Non-pigmented ciliary epithelial cell (primary cell): ENCODE measurements around the gene SYNGAP1.

Experiments
- DNase-seq: peaks from one replicate; pipeline ENCODE4 v3.0.0-alpha.2; 2010; ENCODE audit warnings: low read depth

The SYNGAP1 gene

DNA sequence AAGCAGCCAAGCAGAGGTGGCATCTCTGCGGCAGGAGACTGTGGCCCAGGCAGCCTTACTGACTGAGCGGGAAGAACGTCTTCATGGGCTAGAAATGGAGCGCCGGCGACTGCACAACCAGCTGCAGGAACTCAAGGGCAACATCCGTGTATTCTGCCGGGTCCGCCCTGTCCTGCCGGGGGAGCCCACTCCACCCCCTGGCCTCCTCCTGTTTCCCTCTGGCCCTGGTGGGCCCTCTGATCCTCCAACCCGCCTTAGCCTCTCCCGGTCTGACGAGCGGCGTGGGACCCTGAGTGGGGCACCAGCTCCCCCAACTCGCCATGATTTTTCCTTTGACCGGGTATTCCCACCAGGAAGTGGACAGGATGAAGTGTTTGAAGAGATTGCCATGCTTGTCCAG, 15.0 kb upstream of the SYNGAP1 start:
- DNase-seq, result no peak

- DNase-seq, result no peak
These were observed 14.4 kb upstream of the SYNGAP1 start for GRCh38 chr6:33405386-33405940.

DNA sequence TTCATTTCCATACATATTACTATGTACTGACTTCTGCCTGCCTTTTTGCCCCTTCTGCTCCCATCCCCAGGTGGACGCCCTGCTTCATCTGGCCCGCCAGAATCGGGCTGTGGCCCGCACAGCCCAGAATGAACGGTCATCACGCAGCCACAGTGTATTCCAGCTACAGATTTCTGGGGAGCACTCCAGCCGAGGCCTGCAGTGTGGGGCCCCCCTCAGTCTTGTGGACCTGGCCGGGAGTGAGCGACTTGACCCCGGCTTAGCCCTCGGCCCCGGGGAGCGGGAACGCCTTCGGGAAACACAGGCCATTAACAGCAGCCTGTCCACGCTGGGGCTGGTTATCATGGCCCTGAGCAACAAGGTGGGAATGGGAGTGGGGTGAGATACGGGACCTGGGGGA, 13.7 kb upstream of the SYNGAP1 start:
- no peak for DNase-seq

DNA sequence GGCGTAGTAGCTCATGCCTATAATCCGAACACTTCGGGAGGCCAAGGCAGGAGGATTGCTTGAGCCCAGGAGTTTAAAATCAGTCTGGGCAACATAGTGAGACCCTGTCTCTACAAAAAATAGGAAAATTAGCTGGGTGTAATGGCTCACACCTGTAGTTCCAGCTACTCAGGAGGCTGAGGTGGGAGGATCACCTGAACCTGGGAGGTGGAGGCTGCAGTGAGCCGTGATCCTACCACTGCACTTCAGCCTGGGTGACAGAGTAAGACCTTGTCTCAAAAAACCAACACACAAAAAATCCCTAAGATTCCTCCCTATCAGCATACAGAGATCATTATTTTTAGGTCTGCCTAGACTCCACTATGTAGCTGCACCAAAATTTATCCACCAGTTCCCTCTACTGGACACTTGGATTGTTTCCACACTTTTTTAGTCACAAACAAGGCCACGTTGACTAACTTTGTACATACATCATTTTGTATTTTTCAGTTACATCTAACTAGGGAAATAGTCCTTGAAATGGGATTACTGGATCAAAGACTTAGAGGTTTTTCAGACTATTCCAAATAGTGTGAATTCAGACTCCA, 12.6 kb upstream of the SYNGAP1 start:
- DNase-seq, result no peak

- DNase-seq, result peak; percentile 77
These were observed 9.7 kb upstream of the SYNGAP1 start for GRCh38 chr6:33410050-33410710.

DNA sequence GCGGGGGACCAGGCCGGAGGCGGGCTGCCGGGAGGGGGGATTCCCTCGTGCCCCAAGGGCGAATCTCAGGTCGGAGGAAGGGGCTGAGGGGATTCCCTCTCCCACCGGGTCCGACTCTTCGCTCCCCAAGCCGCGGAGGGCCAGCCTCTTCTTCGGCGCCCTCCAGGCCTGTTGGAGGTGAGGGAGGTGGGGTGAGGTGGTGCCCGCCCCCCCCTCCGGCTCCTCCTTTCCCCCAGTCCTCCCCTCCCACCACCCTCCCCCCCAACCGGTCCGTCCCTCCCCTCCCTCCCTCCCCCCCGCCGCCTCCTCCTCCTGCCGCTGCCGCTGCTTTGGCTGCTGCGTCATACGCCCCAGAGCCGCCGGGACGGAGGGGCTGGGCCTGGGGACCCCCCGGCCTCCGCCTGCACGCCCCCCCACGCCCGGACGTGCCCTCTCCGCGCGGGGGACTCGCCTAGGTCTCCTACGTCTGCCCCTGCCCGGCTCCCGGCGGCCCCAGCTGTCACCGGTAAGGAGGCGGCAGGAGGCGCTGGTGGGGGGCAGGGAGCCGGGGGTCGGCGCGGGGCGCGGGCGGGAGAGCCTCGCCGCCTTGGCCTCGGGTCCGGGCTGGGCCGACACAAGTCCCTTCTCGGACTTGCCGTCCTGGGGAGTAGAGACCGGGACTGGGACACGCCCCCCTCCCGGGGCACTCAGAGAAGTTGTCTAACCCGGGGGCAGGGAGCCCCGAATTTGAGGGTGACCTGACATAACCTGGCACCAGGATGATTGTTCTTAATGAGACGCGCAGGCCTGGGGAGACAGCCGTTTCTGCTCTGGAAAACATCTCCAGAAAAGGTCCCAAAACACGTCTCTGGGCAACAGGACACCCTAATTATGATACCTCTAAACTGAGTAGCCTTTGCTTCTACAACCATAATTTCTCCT, 8.9 kb upstream of the SYNGAP1 start, which contains the start of gene PHF1:
PHF1 (plus strand) TSS at position 304 of the 921 bp plus-strand sequence. CDS start 1,250 bp downstream, outside the sequence.
- no peak for DNase-seq

- no peak for DNase-seq
These were observed 8.2 kb upstream of the SYNGAP1 start for GRCh38 chr6:33411632-33412005.

DNA sequence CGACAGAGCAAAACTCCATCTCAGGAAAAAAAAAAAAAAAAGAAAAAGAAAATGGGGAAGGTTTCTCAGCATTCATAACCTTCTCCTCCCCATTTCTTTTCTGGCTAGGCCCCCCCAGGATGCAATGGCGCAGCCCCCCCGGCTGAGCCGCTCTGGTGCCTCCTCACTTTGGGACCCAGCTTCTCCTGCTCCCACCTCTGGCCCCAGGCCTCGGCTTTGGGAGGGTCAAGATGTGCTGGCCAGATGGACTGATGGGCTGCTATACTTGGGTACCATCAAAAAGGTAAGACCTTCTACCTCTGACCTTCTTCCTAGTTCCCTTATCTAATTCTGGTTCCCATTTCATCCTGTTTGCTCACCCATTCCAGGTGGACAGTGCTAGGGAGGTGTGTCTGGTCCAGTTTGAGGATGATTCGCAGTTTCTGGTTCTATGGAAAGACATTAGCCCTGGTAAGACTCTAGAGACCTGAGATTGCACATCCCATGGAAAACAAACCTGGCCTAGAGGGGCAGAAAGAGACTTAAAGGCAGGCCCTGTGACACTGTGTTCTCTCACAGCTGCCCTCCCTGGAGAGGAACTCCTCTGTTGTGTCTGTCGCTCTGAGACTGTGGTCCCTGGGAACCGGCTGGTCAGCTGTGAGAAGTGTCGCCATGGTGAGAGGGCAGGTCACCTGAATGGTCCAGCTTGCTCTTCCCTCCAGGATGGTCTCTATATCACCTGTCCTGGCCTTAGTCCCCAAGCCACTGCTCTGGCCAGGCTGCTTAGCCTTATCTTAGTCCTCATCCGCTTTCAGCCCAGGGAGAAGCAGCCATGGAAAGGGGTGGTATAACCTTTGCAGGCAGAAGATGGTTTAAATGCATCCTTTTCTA, 7.5 kb upstream of the SYNGAP1 start:
- DNase-seq, result no peak

DNA sequence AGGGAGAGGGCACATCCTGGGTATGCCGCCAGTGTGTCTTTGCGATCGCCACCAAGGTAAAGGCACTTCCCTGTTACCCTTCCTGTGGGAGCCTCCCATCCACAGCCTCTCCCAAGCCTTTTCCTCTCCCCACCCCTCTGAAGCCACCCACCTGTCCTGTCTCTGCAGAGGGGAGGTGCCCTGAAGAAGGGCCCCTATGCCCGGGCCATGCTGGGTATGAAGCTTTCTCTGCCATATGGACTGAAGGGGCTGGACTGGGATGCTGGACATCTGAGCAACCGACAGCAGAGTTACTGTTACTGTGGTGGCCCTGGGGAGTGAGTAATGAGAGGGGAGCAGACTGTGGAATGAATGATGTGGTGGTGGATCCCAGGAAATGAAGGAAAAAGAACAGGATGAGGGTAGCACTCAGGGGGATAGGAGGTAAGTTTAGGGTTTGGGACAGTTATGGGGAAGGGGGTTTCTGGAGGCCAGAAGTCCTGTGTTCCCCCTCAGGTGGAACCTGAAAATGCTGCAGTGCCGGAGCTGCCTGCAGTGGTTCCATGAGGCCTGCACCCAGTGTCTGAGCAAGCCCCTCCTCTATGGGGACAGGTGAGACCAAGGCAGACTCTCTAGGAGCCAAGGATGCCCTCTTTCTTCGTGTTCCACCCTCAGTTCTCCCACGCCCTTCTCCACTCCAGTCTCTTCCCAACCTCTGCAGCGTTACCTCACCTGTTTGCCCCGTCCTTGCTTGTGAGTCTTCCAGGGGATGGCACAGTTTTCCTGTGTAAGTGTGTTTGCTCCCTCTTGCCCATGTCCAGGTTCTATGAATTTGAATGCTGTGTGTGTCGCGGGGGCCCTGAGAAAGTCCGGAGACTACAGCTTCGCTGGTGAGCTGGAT, 6.4 kb upstream of the SYNGAP1 start:
- no peak for DNase-seq

DNA sequence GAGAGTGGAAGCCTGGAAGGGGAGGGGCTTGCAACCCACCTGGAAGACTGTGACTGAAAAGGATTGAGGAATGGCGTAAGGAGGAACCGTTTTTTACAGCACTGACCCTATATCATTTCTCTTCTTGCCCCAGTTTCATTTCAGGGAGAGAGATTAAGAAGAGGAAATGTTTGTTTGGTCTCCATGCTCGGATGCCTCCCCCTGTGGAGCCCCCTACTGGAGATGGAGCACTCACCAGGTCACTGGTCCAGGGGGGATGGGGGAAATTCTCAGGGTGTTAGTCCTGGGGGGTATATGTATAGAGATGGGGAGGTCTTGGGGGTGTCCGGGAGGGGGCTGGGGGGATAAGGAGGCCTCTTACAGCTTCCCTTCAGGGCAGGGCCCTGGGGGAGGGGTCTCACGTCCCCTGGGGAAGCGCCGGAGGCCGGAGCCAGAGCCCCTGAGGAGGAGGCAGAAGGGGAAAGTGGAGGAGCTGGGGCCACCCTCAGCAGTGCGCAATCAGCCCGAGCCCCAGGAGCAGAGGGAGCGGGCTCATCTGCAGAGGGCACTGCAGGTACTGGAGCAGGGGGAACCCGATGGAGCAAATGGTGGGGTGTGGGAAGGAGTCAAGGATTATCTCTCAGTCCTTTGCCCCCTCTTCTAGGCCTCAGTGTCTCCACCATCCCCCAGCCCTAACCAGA, 5.1 kb upstream of the SYNGAP1 start:
- DNase-seq, result no peak

DNA sequence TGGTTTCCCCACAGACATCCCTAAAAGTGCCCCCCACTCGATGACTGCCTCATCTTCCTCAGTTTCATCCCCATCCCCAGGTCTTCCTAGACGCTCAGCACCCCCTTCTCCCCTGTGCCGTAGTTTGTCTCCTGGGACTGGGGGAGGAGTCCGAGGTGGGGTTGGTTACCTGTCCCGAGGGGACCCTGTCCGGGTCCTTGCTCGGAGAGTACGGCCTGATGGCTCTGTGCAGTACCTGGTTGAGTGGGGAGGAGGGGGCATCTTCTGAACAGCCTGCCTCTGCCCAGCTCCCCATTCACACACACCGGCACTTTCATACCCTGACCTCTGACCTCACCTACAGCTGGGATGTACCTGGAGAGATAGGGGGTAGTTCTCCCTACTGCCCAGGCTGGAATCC, 4.0 kb upstream of the SYNGAP1 start:
- DNase-seq, result no peak

- DNase-seq, result no peak
These were observed 3.3 kb upstream of the SYNGAP1 start for GRCh38 chr6:33416386-33417127.

DNA sequence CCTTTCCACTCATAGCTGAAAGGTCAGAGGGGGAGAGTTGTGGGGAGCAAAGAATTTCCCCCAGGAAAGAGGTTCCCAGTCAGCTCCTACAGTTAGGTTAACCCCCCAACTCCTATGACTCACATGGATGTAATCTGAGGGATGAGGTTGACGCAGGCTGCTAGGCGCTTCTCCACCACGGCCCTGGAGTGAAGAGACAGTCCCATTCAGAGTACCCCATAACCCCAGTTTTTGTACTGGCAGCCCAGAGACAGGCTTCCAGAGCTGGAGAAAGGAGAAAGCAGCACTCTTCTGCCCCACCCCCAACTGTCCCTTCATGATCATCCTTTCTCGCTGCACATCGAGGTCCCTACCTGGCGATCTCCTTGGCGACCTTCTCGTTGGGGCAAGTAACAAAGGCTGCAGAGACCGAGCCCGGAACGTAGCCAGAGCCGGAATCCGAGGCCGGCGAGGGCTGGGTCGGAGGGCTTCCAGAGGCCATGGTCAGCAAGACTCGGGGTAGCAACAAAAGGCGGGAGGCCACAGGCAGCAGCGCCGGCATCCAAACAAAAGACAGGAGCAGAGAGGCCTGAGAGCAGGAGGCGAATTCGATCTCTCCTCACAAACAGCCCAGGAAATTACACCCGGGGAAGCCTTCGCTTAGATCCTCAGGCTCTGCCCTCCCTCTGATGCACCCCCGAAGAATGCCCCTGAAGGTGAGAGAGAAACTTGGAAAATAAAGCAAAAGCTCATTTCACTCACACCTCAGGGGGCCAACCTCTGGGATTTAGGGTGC, 2.5 kb upstream of the SYNGAP1 start:
- DNase-seq, result peak; percentile 67

GRCh38 chr6:33417903-33418689, 1.8 kb upstream of the SYNGAP1 start, which contains the start of gene CUTA:
Gene CUTA, minus strand, starts transcription at chr6:33418107. Its CDS starts 107 bp downstream, at chr6:33418000.
- peak; percentile 99 for DNase-seq

GRCh38 chr6:33418690-33419291, 1.1 kb upstream of the SYNGAP1 start:
- DNase-seq, result no peak

GRCh38 chr6:33420491-33421343, 852 bp downstream of the SYNGAP1 start:
- DNase-seq, result no peak
